Activated CD8-positive, alpha-beta memory T cell treated with anti-CD3 and anti-CD28 coated beads for 4 hours (primary cell): ENCODE data around the gene PTPN4.
"Not testable (repeated sequence)": the region's sequence is repeated elsewhere in the genome, so short reads cannot be mapped to it uniquely, and the experiment has no call there.

Source experiments
- DNase-seq, 2 donors: peaks; one replicate each; pipeline ENCODE4 v3.0.0-alpha.2; 2020; ENCODE audit warnings: low read depth in 2 of 2

The PTPN4 gene

DNA sequence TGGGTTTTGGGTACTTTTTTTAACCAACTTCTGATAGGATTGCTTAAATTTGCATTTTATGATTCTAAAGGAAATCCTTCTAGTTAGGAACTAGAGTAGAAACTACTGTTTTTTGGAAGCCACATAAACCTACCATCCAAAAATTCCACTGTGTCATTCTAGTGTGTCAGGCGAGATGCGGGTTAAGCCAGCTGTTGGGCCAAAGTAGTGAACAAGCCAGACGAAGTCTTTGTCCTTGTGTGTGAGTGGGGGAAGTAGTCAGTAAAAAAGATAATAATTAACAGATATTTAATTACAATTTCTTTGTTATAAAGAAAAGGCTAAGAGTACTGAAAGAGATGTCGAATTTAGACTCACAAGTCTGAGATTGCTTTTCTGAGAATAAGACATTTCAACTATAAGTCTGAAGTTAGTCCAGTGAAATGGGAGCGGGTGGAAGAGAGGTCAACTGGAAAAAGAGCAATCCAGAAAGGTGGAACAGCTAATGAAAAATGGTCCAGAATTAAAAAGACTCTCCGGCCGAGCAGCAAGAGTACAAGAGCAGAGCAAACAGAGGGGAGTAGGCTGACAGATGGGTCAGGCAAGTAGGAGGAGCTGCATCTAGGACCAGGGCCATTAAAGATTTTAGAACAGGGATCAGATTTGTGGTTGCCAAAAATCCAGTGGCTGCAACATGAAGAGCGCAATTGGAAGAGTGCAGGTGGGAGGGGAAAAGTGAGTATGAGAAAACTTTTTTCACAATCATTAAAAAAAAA, 254.7 kb downstream of the PTPN4 start:
- DNase-seq: no peak

DNA sequence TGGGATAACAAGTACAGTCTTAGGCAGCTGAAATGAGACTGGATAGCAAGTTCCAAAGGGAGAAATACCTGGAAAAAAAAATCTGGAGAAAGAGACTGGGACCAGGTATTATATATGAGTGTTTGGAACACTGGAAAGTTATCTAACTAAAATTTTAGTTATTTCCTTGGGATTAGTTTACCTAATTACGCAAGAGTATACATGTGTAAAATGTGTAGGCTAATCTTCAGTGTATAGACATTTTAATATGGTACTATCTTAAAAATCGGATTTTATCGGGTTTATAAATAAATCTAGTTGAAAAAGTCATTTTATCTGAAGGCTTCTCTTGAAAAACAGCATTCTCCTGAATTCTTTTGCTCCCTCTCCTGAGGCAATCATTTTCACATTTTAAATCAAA, 257.1 kb downstream of the PTPN4 start:
- DNase-seq: no peak

DNA sequence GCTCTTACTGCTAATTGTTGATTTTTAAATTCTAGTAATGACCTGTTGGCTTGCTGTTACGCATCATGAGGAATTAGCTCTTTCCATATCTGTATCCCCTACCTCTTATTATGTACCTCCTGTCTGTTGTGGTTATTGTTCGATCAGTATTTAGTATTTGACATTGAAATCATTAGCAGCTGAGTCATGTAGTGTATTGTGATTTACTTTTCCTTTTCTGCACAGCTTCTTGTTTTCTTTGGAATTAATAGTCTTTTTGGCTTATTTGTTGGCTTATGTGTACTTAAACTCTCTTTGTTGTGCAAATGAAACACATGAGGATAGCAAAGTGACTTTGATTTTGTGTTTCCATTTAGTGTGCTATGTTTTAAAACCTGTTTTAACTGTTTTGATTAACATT, 257.5 kb downstream of the PTPN4 start:
- no peak for DNase-seq

DNA sequence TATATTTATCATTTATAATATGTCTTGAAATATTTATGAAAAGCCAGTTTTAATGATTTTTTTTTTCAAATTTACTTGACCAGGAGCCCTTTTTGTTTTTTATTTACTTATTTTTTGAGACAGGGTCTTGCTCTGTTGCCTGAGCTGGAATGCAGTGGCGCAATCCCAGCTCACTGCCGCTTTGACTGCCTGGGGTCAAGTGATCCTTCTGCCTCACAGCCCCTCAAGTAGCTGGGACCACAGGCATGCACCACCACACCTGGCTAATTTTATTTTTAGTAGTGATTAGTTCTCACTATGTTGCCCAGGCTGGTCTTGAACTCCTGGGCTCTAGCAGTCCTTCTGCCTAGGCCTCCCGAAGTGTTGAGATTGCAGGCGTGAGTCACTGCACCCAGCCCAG, 258.8 kb downstream of the PTPN4 start:
- no peak for DNase-seq

DNA sequence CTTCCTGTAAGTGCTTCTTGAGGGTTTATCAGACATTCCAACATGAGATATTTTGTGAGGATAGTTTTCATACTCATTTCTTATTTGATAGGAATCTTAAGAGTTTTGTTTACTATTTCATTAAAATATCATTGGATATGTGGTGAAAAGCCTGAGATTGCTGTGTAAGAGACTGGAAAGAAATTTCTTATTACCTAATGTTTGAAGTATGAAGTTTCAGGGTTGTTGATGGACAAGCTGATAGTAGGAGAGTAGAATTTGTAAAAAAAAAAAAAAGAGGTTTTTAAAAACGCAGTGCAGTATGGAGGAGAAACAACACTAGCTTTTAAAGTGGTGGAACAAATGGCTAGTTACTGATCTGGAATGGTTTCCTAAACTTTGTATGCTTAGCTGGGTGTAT, 260.8 kb downstream of the PTPN4 start:
- no peak for DNase-seq

DNA sequence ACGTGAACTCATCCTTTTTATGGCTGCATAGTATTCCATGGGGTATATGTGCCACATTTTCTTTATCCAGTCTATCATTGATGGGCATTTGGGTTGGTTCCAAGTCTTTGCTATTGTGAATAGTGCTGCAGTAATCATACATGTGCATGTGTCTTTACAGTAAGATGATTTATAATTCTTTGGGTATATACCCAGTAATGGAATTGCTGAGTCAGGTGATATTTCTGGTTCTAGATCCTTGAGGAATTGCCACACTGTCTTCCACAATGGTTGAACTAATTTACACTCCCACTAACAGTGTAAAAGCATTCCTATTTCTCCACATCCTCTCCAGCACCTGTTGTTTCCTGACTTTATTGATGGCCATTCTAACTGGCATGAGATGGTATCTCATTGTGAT, 262.8 kb downstream of the PTPN4 start:
- not testable (repeated sequence) for DNase-seq

DNA sequence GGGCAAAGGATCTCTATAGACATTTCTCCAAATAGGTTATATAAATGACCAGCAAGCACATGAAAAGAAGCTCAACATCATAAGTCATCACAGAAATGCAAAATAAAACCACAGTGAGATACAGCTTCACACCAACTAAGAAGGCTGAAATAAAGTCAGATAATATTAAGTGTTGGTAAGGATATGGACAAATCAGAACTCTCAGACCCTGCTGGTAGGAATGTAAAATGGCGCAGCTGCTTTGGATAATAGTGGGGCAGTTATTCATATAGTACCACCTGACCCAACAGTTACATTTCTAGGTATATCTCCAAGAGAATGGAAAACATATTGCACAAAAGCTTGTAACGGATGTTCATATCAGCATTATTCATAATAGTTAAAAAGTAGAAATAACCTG, 267.2 kb downstream of the PTPN4 start:
- DNase-seq: no peak

DNA sequence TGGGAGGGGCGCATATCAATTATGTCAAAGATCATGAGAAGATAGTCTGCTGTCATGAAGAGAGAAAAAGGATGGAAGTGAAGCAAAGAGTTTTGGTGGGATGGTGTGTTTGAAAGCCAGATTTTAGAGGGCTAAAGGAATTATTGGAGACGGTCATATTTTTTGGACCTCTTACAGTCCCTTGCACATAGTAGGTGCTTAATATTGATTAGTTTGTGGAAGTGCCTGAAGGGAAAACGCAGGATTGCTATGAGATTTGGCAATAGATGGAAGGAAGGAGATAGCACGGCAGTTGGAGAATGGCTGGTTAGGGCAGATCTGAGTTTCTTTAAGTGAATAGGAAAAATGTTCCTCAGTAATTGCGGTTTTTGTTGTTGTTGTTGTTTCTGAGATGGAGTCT, 269.1 kb downstream of the PTPN4 start:
- no peak for DNase-seq

DNA sequence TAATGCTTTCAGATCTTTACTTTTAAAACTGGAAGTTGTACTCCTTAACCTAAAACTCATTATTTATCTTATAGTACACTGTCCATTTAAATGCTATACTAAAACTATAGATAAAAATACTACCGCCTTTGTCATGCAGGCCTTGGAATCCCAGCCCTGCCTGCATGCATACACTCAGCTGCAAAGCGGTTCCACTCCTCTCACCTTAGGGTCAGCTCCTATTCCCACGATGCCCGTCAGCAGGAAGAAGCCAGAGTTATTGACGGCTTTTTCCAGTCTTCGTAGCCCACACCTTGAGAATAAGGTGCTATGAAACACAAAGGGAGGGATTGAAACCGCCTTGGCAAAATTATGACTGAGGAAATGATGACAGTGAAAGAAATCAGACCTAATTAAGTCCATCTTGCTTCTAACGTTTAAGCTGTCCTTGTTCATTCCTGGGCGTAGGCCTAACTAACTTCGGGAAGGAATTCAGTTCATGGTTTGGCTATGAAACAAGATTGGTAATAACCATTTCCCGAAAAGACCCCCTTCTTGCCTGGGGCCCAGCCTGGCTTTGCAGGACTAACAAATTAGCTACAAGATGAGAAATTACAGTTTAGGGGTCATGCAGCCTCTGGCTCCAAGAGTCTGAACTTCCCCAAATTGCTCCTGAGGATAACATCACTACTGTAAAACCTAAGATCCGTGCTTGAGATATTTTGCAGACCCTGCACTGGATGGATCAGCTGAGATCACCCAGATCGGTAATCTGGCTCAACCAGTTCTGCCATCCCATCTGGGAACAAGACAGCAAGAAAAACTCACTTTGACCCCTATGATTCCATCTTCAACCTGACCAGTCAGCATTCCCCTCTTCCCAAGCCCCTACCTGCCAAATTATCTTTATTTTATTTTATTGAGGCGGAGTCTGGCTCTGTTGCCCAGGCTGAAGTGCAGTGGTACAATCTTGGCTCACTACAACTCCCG, 270.2 kb downstream of the PTPN4 start:
- DNase-seq: no peak

DNA sequence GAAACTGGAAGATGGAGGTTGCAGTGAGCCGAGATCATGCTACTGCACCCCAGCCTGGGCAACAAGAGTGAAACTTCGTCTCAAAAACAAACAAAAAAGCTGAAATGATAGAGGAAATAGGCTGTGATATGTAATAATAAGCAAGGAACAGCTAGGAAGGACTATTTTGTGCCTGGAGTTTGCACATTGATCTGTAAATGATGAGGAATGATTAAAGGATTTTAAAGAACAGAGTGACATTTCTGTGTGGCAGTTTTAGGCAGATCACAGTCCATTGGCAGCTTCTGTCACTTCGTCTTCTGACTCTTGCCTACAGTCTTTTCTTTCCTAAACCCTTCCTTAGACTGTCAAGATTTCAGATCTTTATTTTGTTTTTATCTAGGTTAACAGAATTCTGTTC, 272.6 kb downstream of the PTPN4 start:
- no peak for DNase-seq
